AG04450 (cell line): ENCODE results near the gene ZBTB37. TPM values are rescaled to one million over a fixed set of nuclear protein-coding genes. Genes with fewer than 3 reads are reported as not detected.

Experiments
- CTCF ChIA-PET: fragments of 300-600, 350-600 bp; formaldehyde crosslinking; extraction: SDS; loops from one replicate; lab custom pipeline; 2022; ENCODE audit warnings: antibody characterized with exemption, inconsistent platforms; lab: Charles Lee
- POLR2A ChIA-PET: fragments of 350-600 bp; formaldehyde crosslinking; extraction: SDS; loops from one replicate; lab custom pipeline; 2021; ENCODE audit warnings: antibody characterized with exemption, inconsistent platforms; lab: Yijun Ruan, JAX
- DNase-seq: peaks from one replicate; pipeline ENCODE4 v3.0.0-alpha.2; 2011; ENCODE audit warnings: low read depth, low spot score
- H3K27ac ChIP-seq: one replicate; pipeline ENCODE4 v1.5.1; 2012; ENCODE audit warnings: low read depth, low read length, control low read depth
- H3K27me3 ChIP-seq: one replicate; pipeline ENCODE4 v1.6.0; 2012; ENCODE audit warnings: low read length; ENCODE audit not compliant: control insufficient read depth, insufficient read depth
- H3K4me3 ChIP-seq: 2 replicates; pipeline ENCODE4 v1.5.1; 2011; ENCODE audit warnings: mild to moderate bottlenecking, low read depth, low read length, control low read depth
- H3K9me3 ChIP-seq: 2 replicates; pipeline ENCODE4 v1.5.1; 2012; ENCODE audit warnings: low read length; ENCODE audit not compliant: control insufficient read depth, insufficient read depth
- CTCF ChIP-seq: IDR thresholded peaks from 2 replicates; pipeline ENCODE4 v1.5.1; 2011; ENCODE audit warnings: low read depth, low read length, control low read depth, inconsistent platforms
- polyA plus RNA-seq: library from polyadenylated mRNA; depleted of rRNA; stranded (reverse); fragments of >200 nt; gene quantifications from 2 replicates; pipeline ENCODE4 v1.2.3, GENCODE V29; 2011

ZBTB37 gene
- polyA plus RNA-seq, 1 experiment: 2.8 TPM

- Histone ChIP-seq H3K9me3 (no peaks in the 10 kb centered on the region), H3K27me3 (no peaks in the 10 kb centered on the region), H3K27ac (peak within 1 kb of the TSS; percentile 79), H3K4me3 (peak within 1 kb of the TSS; percentile 95)
- peak; percentile 99 for DNase-seq
- ChIA-PET CTCF (interaction anchor here (0.6 kb wide), 1 partner anchor 1166 kb away, joined by 4 read pairs; no protein-coding TSS in a partner anchor), POLR2A (interaction anchor here (0.6 to 2.8 kb wide), 26 partner anchors 11 to 1125 kb away, joined by 3 to 32 read pairs (median 4); partner anchors contain the start of genes CENPL, PRDX6 and RC3H1)
- TF ChIP-seq CTCF: no peak
Measured at GRCh38 chr1:173867753-173868265, 371 bp upstream of the ZBTB37 start, which contains the start of gene GAS5. Gene GAS5 (minus strand): TSS chr1:173867989.

- Histone ChIP-seq H3K4me3 (peak overlapping the region; percentile 85), H3K9me3 (no peaks in the 10 kb centered on the region), H3K27me3 (no peaks in the 10 kb centered on the region), H3K27ac (no peak overlapping the region)
- no peak for TF ChIP-seq CTCF
- ChIA-PET CTCF (interaction anchor here (0.8 to 1.5 kb wide), 3 partner anchors 15 to 439 kb away, joined by 3 read pairs; no protein-coding TSS in a partner anchor), POLR2A (interaction anchor here (0.5 to 2.8 kb wide), 3 partner anchors 123 to 439 kb away, joined by 3 to 8 read pairs (median 7); partner anchors contain the start of gene RC3H1)
- no peak for DNase-seq
Measured at GRCh38 chr1:173869021-173869359, 810 bp downstream of the ZBTB37 start.

- ChIA-PET POLR2A (no interaction called here), CTCF (interaction anchor here (1.5 kb wide), 1 partner anchor 348 kb away, joined by 3 read pairs; no protein-coding TSS in a partner anchor)
- Histone ChIP-seq H3K9me3 (no peaks in the 10 kb centered on the region), H3K4me3 (no peak overlapping the region), H3K27me3 (no peaks in the 10 kb centered on the region), H3K27ac (no peak overlapping the region)
- TF ChIP-seq CTCF: no peak
- DNase-seq: no peak
Measured at GRCh38 chr1:173870252-173871075, 2.3 kb downstream of the ZBTB37 start.

GRCh38 chr1:173871091-173871490 is 2.9 kb downstream of the ZBTB37 start:
- Histone ChIP-seq H3K9me3 (no peaks in the 10 kb centered on the region), H3K27ac (no peak overlapping the region), H3K4me3 (no peak overlapping the region), H3K27me3 (no peaks in the 10 kb centered on the region)
- DNase-seq: no peak
- ChIA-PET CTCF (no interaction called here), POLR2A (no interaction called here)
- TF ChIP-seq CTCF: no peak

GRCh38 chr1:173871500-173871899 is 3.3 kb downstream of the ZBTB37 start:
- Histone ChIP-seq H3K4me3 (no peak overlapping the region), H3K9me3 (no peaks in the 10 kb centered on the region), H3K27ac (no peak overlapping the region), H3K27me3 (no peaks in the 10 kb centered on the region)
- no peak for TF ChIP-seq CTCF
- CTCF ChIA-PET: no interaction called here
- no peak for DNase-seq
- POLR2A ChIA-PET: no interaction called here
